Keratinocyte (primary cell): ENCODE measurements around the gene IMPACT. TPM values are rescaled to one million over a fixed set of nuclear protein-coding genes. Genes with fewer than 3 reads are reported as not detected.

Experiments
- DNase-seq: peaks from one replicate; pipeline ENCODE4 v3.0.0-alpha.2; 2011; ENCODE audit warnings: low read depth, missing footprints, low spot score
- FAIRE-seq: peaks from 2 replicates; lab custom pipeline; 2011; peaks lifted over from hg19 to GRCh38; lab: Jason Lieb, UNC
- H2AFZ ChIP-seq: 2 replicates; pipeline ENCODE4 v1.6.0; 2012; ENCODE audit warnings: low read length, control low read depth, inconsistent platforms; ENCODE audit not compliant: control insufficient read depth
- H3K27ac ChIP-seq: 2 replicates; pipeline ENCODE4 v1.5.1; 2011; ENCODE audit warnings: low read length; ENCODE audit not compliant: control insufficient read depth, insufficient read depth
- H3K27me3 ChIP-seq: 3 replicates; pipeline ENCODE4 v1.6.0; 2011; ENCODE audit warnings: low read length; ENCODE audit not compliant: control insufficient read depth, insufficient read depth; ENCODE audit errors: extremely low read depth
- H3K36me3 ChIP-seq, 2 experiments: 2 replicates in 1 of 2; 3 replicates in 1 of 2; pipeline ENCODE4 v1.5.1; 2011; ENCODE audit warnings: low read length in 2 of 2, mild to moderate bottlenecking in 1 of 2; ENCODE audit not compliant: control insufficient read depth in 2 of 2, insufficient read depth in 2 of 2; ENCODE audit errors: extremely low read depth in 1 of 2
- H3K4me1 ChIP-seq: 3 replicates; pipeline ENCODE4 v1.5.1; 2011; ENCODE audit warnings: low read length; ENCODE audit not compliant: control insufficient read depth, insufficient read depth; ENCODE audit errors: extremely low read depth
- H3K4me2 ChIP-seq: 3 replicates; pipeline ENCODE4 v1.6.0; 2011; ENCODE audit warnings: low read depth, low read length; ENCODE audit not compliant: control insufficient read depth, insufficient read depth; ENCODE audit errors: extremely low read depth
- H3K4me3 ChIP-seq, 3 experiments: fragments of 200-600 bp in 1 of 3; sonication (generic) in 1 of 3; 2 replicates in 2 of 3; 3 replicates in 1 of 3; pipeline ENCODE4 v1.5.1; 2011 to 2016; ENCODE audit warnings: low read length in 3 of 3, mild to moderate bottlenecking in 3 of 3, control low read depth in 2 of 3, inconsistent platforms in 1 of 3, low read depth in 1 of 3, mixed read lengths in 1 of 3, mixed run types in 1 of 3, moderate library complexity in 1 of 3; ENCODE audit not compliant: control insufficient read depth in 2 of 3, insufficient read depth in 2 of 3; ENCODE audit errors: extremely low read depth in 1 of 3
- H3K79me2 ChIP-seq: 2 replicates; pipeline ENCODE4 v1.6.0; 2012; ENCODE audit warnings: low read length; ENCODE audit not compliant: control insufficient read depth, insufficient read depth
- H3K9ac ChIP-seq: 3 replicates; pipeline ENCODE4 v1.6.0; 2011; ENCODE audit warnings: low read length; ENCODE audit not compliant: control insufficient read depth, insufficient read depth; ENCODE audit errors: extremely low read depth
- H3K9me1 ChIP-seq: 3 replicates; pipeline ENCODE4 v1.6.0; 2011; ENCODE audit warnings: low read length; ENCODE audit not compliant: control insufficient read depth, insufficient read depth; ENCODE audit errors: extremely low read depth
- H3K9me3 ChIP-seq: 2 replicates; pipeline ENCODE4 v1.5.1; 2012; ENCODE audit warnings: low read depth, low read length; ENCODE audit not compliant: control insufficient read depth
- H4K20me1 ChIP-seq: 3 replicates; pipeline ENCODE4 v1.6.0; 2011; ENCODE audit warnings: low read length; ENCODE audit not compliant: control insufficient read depth, insufficient read depth; ENCODE audit errors: extremely low read depth
- EZH2 ChIP-seq: IDR thresholded peaks from one replicate; pipeline ENCODE4 v1.6.1; 2012; ENCODE audit warnings: inconsistent platforms, mild to moderate bottlenecking, low read length, moderate library complexity
- dilution Hi-C: fragments of 300-500 bp; cut with MboI; formaldehyde crosslinking; loops from one replicate; pipeline ENCODE4 v1.7.0; 2020; ENCODE audit warnings: low sequenced_read_pairs; ENCODE audit not compliant: extremely low pct_ligation_motif_present
- polyA plus RNA-seq, 5 experiments: library from polyadenylated mRNA; depleted of rRNA in 3 of 5; stranded (reverse) in 3 of 5; stranded (forward) in 1 of 5; unstranded in 1 of 5; fragments of >200 nt; gene quantifications; 1 replicate in 1 of 5; 2 replicates in 3 of 5; 3 replicates in 1 of 5; pipeline versions ENCODE4 v1.2.1 to v1.2.3, GENCODE V29; 2011 to 2012; ENCODE audit warnings: missing spikeins in 2 of 5, low read depth in 1 of 5, low replicate concordance in 1 of 5
- TF ChIP-seq, protein P1 (sequence below), 3 experiments: IDR thresholded peaks in 1 of 3; conservative IDR thresholded peaks in 1 of 3; optimal IDR thresholded peaks in 1 of 3; 2 replicates in 2 of 3; 3 replicates in 1 of 3; pipeline versions ENCODE3 to v1.5.1; 2011; ENCODE audit warnings: low read length in 3 of 3, mild to moderate bottlenecking in 3 of 3, moderate library complexity in 2 of 3, control low read depth in 1 of 3, inconsistent platforms in 1 of 3; ENCODE audit not compliant: insufficient read depth in 2 of 3; ENCODE audit errors: extremely low read depth in 1 of 3

Gene IMPACT
- polyA plus RNA-seq, 1 donor (not counting 4 experiments of a cell fraction or from before 2014, with no cell fraction given) = 35.3 TPM

GRCh38 chr18:24446453-24446852, 20.0 kb downstream of the IMPACT start:
- dilution Hi-C loops = no loop called here
- DNase-seq = no peak
- Histone ChIP-seq H3K9me1 (no peaks in the 10 kb centered on the region), H3K4me2 (no peak overlapping the region), H3K27ac (no peak overlapping the region), H3K4me1 (no peaks in the 10 kb centered on the region), H3K36me3 (peaks cover 6 to 10% of the 10 kb centered on the region in 2 experiments), H4K20me1 (no peaks in the 10 kb centered on the region), H3K4me3 (no peak overlapping the region), H3K27me3 (no peaks in the 10 kb centered on the region), H2AFZ (no peak overlapping the region), H3K79me2 (no peaks in the 10 kb centered on the region), H3K9me3 (no peaks in the 10 kb centered on the region), H3K9ac (no peak overlapping the region)
- no peak for FAIRE-seq
- TF ChIP-seq, protein P1, sequence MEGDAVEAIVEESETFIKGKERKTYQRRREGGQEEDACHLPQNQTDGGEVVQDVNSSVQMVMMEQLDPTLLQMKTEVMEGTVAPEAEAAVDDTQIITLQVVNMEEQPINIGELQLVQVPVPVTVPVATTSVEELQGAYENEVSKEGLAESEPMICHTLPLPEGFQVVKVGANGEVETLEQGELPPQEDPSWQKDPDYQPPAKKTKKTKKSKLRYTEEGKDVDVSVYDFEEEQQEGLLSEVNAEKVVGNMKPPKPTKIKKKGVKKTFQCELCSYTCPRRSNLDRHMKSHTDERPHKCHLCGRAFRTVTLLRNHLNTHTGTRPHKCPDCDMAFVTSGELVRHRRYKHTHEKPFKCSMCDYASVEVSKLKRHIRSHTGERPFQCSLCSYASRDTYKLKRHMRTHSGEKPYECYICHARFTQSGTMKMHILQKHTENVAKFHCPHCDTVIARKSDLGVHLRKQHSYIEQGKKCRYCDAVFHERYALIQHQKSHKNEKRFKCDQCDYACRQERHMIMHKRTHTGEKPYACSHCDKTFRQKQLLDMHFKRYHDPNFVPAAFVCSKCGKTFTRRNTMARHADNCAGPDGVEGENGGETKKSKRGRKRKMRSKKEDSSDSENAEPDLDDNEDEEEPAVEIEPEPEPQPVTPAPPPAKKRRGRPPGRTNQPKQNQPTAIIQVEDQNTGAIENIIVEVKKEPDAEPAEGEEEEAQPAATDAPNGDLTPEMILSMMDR (optimal IDR thresholded peaks at IDR 0.05 in 1 of 3, IDR thresholded peaks at IDR 0.05 in 1 of 3, conservative IDR thresholded peaks at IDR 0.05 in 1 of 3; ENCODE audit: extremely low read depth in 1 of 3, insufficient read depth in 2 of 3, low read length in 3 of 3) = no peak
- no peak for TF ChIP-seq EZH2

GRCh38 chr18:24446953-24447538, 20.6 kb downstream of the IMPACT start:
- no peaks in the 10 kb centered on the region for H3K4me1 ChIP-seq
- peaks cover 8 to 10% of the 10 kb centered on the region in 2 experiments for H3K36me3 ChIP-seq
- H4K20me1 ChIP-seq = no peaks in the 10 kb centered on the region
- H3K4me2 ChIP-seq = no peak overlapping the region
- H3K4me3 ChIP-seq = no peak overlapping the region
- dilution Hi-C loops = no loop called here
- no peak overlapping the region for H3K9ac ChIP-seq
- FAIRE-seq (no peak), DNase-seq (no peak)
- TF ChIP-seq, protein P1 (optimal IDR thresholded peaks at IDR 0.05 in 1 of 3, IDR thresholded peaks at IDR 0.05 in 1 of 3, conservative IDR thresholded peaks at IDR 0.05 in 1 of 3; ENCODE audit: extremely low read depth in 1 of 3, insufficient read depth in 2 of 3, low read length in 3 of 3) = peak in 1 of 3 experiments; percentile 15
- TF ChIP-seq EZH2 = no peak
- no peaks in the 10 kb centered on the region for H3K9me3 ChIP-seq
- H2AFZ ChIP-seq = no peak overlapping the region
- H3K9me1 ChIP-seq = no peaks in the 10 kb centered on the region
- no peaks in the 10 kb centered on the region for H3K27me3 ChIP-seq
- no peaks in the 10 kb centered on the region for H3K79me2 ChIP-seq
- H3K27ac ChIP-seq = no peak overlapping the region
